Middle frontal gyrus (tissue), 1 donor: Measurements from ENCODE around the gene CEMIP2.

Source experiments
- DNase-seq: peaks from one replicate; pipeline ENCODE4 v3.0.0-alpha.2; 2015; ENCODE audit warnings: low spot score; ENCODE audit errors: extremely low spot score

The CEMIP2 gene

DNA sequence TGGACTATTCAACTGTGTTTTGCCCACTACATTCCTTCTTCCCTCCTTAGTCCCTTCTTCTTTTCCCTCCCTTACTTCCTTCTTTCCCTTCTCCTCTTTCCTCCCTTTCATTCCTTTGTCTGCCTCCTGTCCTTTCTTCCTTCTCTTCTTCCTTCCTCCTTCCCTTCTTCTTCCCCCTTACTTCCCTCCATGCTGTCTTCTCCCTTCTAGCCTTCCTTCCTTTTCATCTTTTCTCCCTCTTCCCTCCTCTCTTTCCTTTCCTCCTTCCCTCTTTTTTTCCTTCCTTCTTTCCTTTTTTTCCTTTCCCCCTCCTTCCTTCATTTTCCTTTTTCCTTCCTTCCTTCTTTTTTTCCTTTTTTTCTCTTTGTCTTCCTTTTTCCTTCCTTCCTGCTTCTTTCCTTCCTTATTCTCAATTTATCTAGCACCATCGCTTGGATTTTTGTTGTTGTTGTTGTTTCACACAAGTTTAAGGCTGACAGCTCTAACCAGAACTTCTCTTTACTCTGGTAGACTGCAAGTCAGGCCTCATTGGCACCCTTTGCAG lies 123.4 kb downstream of the CEMIP2 start:
- DNase-seq, result no peak

GRCh38 chr9:71643330-71643729 lies 125.0 kb downstream of the CEMIP2 start:
- DNase-seq, result no peak

DNA sequence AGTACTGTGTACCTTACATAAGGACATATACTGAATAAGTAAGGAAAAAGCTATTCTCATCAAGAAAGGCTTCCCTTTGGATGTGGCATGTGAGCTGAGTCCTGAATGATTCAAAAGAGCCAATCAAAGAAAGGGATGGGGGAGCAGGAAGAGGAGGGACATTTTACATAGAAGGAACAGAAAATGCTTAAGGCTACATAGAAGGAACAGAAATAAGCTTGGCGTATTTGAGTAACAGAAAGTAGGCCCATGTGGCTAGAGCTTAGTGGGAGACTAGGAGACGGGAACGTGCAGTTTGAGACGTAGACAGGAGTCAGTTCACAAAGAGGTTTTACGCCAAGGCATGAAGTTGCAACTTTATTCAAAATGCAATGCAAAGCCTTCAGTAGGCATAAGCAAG lies 126.3 kb downstream of the CEMIP2 start:
- DNase-seq, result no peak

DNA sequence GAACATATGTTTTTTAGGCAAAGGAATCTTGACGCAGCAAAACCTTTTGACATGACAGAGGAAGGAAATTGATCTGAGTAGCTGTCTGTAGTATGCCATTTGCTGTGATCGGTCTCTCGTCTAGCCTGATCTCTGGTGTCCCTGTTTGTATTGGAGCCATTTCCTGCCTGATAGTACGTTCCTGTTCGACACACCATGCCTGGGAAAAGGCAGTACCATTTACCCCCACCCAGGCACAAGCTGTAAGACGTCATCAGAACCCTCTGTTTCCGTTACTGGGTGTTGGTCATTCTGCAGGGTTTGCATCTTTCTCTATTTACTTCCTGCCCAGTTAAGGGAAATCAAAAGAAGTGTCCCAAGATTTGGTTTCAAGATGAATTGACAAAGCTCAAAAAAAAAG lies 129.7 kb downstream of the CEMIP2 start:
- DNase-seq, result no peak

- DNase-seq, result no peak
These were observed 130.4 kb downstream of the CEMIP2 start for GRCh38 chr9:71637926-71638325.

- no peak for DNase-seq
These were observed 130.9 kb downstream of the CEMIP2 start for GRCh38 chr9:71637375-71637774.

DNA sequence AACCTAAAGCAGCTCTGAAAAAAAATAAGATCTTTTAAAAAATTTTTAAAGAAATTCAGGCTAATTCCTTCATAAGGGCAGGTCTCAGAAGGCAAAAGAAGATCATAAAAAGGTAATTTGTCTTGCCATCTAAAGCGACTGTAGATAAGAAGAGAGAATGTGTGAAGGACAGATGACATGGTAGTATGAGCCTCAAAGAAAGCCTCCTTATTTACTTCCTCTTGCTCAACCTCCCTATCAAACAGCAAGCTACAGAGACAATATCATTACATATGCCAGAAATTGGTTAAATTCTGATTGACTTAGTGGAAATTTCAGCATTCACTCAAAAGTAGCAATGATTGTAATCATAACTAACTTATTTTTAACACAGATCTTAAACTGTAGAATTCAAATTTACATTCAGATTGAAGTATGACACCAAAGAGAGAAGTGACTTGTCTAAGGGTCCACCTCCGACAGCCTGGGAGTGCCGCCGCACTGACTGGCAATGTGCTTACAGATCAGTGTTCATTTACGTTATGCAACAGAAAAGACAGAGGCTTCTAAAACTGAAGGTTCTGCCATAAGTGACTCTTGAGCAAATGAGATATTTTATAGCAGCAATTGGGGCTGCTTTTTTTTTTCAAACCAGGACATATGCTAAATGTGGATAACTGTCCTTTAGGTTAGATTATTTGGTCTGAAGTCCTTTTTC lies 132.0 kb downstream of the CEMIP2 start:
- no peak for DNase-seq

- DNase-seq, result no peak
These were observed 133.6 kb downstream of the CEMIP2 start for GRCh38 chr9:71634752-71635151.
